ENCODE measurements around the gene FBXW5.

GRCh38 chr9:136985027-136985602 lies 40.6 kb upstream of the FBXW5 start:
- TF ChIP-seq FOXP2 (optimal IDR thresholded peaks at IDR 0.05; ENCODE audit: control extremely low read depth, extremely low read length, insufficient read depth), result no peak
- no peak for TF ChIP-seq EZH2 (IDR thresholded peaks at IDR 0.05)

All from SK-N-MC (cell line).